Ovary (tissue), 3 donors: ENCODE data around the gene ATXN7.

Experiments used
- EP300 ChIP-seq: sonication (generic); formaldehyde crosslinking; IDR thresholded peaks from one replicate; pipeline ENCODE4 v1.6.1; 2017; ENCODE audit warnings: antibody characterized with exemption
- TF ChIP-seq, protein P1 (sequence below), 3 donors: fragments of 450-650 bp in 2 of 3; fragments of 200-600 bp in 1 of 3; IDR thresholded peaks; one replicate each; pipeline versions ENCODE4 v1.5.1 to v1.8.0; 2016 to 2022; ENCODE audit warnings: antibody characterized with exemption in 3 of 3, mild to moderate bottlenecking in 1 of 3
- donor health status: DM: no; HTN: no; CAD: no.

DNA sequence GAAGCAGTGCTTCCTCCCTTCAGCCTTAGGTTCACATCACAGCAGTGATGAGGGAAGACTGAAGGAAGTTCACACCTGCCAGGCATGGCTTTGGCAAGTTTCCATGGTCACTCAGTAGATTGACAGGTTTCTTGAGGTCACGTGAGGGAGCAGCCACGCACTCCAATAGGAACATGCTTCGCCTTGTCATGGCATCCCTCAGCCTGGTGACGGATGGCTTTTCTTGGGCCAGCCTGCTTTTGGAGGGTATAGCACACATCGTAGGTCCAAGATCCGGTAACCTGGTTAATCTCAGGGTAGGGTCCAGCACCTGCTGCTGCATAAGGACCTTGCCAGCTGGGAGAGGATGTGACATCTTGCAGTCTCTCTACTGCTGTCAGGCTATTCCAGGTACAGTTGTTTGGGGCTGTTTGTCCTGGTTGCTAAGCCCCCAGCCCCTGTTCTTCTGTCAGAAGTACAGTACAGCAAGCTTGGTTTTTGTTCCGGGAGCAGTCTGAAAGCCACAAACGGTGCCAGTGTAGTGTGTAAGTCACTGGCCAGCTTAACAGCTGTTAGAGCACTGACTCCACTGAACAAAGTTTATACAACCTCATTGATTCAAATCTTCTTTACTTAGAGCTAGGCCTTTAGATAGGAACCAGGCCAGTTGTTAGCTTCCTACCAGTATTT is 117.3 kb downstream of the ATXN7 start:
- TF ChIP-seq, protein P1, sequence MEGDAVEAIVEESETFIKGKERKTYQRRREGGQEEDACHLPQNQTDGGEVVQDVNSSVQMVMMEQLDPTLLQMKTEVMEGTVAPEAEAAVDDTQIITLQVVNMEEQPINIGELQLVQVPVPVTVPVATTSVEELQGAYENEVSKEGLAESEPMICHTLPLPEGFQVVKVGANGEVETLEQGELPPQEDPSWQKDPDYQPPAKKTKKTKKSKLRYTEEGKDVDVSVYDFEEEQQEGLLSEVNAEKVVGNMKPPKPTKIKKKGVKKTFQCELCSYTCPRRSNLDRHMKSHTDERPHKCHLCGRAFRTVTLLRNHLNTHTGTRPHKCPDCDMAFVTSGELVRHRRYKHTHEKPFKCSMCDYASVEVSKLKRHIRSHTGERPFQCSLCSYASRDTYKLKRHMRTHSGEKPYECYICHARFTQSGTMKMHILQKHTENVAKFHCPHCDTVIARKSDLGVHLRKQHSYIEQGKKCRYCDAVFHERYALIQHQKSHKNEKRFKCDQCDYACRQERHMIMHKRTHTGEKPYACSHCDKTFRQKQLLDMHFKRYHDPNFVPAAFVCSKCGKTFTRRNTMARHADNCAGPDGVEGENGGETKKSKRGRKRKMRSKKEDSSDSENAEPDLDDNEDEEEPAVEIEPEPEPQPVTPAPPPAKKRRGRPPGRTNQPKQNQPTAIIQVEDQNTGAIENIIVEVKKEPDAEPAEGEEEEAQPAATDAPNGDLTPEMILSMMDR (IDR thresholded peaks at IDR 0.05) = no peak
- no peak for TF ChIP-seq EP300
